Measurements from ENCODE around the gene RNF182.
"Not testable (repeated sequence)": the region's sequence is repeated elsewhere in the genome, so short reads cannot be mapped to it uniquely, and the experiment has no call there.

The RNF182 gene

GRCh38 chr6:13998356-13998755 lies 73.6 kb downstream of the RNF182 start:
- DNase-seq (ENCODE audit: low read depth in 4 of 4, low spot score in 1 of 4): no peak

DNA sequence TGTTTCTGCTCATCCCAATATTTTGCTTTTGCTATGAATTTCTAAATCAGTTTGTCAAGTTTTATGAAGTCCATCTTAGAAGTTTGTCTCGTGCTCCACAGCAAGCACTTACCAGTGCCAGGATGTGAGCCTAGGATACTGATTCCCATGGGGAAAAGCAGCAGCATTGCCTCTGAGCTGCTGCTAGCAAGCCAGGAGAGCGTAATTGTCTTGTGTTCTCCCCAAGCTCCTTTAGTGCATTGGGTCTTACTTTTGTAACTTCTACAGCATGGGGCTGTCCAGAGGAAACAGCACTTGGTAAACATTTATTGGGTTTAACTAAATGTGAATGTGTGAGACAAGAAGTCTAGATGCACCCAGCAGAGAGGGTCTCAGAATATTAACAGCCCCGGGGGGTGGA lies 76.1 kb downstream of the RNF182 start:
- no peak for DNase-seq (ENCODE audit: low read depth in 4 of 4, low spot score in 1 of 4)

DNA sequence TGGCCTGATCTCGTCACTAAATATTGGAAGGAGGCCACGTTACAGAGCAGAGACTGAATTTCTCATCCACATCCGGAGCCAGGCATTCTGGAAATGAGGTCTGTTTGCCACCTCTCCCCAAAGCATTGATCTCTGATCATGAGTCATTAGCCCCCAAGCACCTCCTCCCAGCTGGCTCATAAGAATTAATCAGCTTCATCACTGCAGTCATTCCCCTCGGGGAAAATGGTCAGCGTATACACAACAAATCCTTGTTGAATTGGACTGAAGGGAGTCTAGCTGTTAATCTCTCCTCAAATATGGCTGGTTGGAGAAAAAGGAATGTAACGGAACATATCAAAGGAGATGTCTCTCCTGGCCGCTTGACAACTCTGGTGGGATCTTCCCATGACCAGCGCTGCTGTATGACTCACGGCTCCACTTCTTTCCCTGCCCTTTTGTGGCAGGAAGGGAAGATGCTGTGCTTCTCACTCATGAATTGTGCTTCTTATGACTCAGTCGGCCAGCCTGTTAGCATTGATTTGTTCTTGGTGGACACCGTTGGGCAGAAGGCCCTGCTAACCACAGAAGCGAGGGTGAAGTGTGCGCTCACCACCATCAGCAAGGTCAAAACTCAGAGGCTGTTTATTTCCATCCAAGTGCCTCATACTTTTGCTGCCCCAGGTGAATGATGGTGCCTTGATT lies 76.7 kb downstream of the RNF182 start:
- no peak for DNase-seq (ENCODE audit: low read depth in 4 of 4, low spot score in 1 of 4)

- DNase-seq (ENCODE audit: low read depth in 4 of 4, low spot score in 1 of 4): no peak
These were observed 77.6 kb downstream of the RNF182 start for GRCh38 chr6:14002176-14002947.

- DNase-seq (ENCODE audit: low read depth in 4 of 4, low spot score in 1 of 4): no peak
These were observed 79.5 kb downstream of the RNF182 start for GRCh38 chr6:14004258-14004657.

GRCh38 chr6:14008809-14009208 lies 84.1 kb downstream of the RNF182 start:
- DNase-seq (ENCODE audit: low read depth in 4 of 4, low spot score in 1 of 4): no peak

DNA sequence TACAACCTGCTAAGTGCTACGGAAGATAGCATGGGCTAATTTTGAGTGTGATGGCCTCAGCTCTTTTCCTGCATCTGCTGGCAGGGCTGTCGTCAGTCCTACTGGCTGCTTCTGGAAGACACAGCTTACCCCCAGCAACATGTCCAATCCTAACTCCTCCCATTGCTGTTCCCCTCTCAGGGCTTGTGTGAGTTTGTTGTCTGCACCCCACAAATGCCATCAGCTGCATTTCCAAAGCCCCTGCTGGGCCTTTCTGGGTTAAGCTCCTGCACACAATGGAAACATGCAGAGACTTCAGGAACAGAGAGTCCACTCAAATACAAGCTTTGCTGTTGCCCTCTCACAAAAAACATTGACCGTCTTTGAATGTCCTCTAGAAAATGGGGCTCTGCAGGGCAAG lies 84.7 kb downstream of the RNF182 start:
- no peak for DNase-seq (ENCODE audit: low read depth in 4 of 4, low spot score in 1 of 4)

- DNase-seq (ENCODE audit: low read depth in 4 of 4, low spot score in 1 of 4): no peak
These were observed 85.5 kb downstream of the RNF182 start for GRCh38 chr6:14010275-14010674.

DNA sequence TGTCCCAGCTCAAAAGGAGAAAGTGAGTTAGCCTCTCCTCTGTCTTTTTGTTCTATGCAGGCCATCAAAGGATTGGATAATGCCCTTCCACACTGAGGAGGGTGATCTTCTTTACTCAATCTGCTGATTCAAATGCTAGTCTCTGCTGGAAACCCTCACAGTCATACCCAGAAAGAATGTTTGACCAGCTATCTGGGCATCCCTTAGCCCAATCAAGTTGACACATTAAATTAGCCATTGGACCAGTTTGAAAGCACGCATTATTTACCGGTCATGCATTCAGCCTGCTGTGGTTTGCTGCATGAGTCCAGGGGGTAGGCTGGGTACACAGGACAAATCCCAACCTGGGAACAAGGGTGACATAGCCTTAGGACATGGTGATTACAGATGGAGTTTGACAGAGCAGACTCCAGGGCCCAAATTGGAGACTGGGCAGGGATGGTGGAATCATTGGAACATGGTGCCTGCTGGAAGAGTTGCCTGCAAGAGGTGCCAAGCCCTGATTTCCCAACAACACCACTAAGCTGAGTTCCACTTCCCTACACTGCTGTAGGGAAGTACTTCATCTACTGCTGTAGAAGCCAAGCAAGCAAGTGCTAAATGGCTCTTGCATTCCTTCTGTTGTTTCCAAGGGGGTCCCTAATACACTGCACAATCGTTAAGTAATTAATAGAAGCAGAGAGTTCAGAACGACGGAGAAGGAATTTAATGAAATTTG lies 87.7 kb downstream of the RNF182 start:
- no peak for DNase-seq (ENCODE audit: low read depth in 4 of 4, low spot score in 1 of 4)

- DNase-seq (ENCODE audit: low read depth in 4 of 4, low spot score in 1 of 4): no peak
These were observed 91.2 kb downstream of the RNF182 start for GRCh38 chr6:14015964-14016363.

DNA sequence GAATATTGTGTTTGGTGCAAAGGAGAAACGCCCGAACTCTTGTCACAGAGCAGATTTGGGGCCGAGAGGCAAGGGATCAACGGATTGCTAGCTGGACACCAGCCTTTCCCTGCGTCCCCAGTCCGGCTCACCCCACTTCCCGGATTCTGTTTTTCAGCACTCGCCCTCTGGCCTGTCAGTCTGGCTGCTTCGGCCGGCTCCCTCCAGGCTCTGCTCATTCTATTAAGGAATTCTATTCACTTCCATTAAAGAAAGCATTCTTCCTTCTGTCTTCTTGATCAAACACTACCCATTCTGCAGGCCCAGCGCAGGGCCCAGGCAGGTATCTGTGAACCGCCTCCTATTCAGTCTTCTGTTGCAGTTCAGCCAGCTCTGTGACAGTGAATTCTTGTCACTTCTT lies 91.7 kb downstream of the RNF182 start:
- DNase-seq (ENCODE audit: low read depth in 4 of 4, low spot score in 1 of 4): no peak

GRCh38 chr6:14016935-14017625 lies 92.3 kb downstream of the RNF182 start:
- DNase-seq (ENCODE audit: low read depth in 4 of 4, low spot score in 1 of 4): no peak

DNA sequence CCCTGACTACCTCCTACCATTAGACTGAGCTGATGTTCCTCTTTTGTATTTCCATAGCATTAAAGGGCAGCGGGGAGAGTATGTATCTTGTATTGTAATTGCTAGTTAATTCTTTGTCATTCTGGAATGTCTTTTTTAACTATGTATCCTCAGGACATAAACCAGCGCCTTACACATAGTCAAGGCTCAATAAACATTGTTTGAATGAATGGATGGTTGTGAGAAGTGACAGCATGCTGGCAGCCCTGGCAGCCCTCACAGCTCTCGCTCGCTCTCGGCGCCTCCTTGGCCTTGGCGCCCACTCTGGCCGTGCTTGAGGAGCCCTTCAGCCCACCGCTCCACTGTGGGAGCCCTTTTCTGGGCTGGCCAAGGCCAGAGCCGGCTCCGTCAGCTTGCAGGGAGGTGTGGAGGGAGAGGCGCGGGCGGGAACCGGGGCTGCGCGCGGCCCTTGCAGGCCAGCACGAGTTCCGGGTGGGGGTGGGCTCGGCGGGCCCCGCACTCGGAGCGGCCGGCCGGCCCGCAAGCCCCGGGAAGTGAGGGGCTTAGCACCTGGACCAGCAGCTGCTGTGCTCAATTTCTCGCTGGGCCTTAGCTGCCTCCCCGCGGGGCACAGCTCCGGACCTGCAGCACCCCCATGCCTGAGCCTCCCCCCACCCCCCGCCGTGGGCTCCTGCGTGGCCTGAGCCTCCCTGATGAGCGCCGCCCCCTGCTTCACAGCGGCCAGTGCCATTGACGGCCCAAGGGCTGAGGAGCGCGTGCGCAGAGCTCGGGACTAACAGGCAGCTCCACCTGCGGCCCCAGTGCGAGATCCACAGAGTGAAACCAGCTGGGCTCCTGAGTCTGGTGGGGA lies 93.1 kb downstream of the RNF182 start:
- DNase-seq (ENCODE audit: low read depth in 4 of 4, low spot score in 1 of 4): no peak

DNA sequence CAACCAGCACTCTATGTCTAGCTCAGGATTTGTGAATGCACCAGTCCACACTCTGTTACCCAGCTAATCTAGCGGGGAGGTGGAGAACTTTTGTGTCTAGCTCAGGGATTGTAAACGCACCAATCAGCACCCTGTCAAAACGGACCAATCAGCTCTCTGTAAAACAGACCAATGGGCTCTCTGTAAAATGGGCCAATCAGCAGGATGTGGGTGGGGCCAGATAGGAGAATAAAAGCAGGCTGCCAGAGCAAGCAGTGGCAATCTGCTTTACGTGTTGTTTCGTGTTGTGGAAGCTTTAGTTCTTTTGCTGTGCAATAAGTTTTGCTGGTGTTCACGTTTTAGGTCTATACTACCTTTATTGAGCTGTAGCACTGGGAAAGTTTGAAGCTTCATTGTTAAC lies 93.8 kb downstream of the RNF182 start:
- DNase-seq (ENCODE audit: low read depth in 4 of 4, low spot score in 1 of 4): not testable (repeated sequence)

- DNase-seq (ENCODE audit: low read depth in 4 of 4, low spot score in 1 of 4): no peak
These were observed 95.8 kb downstream of the RNF182 start for GRCh38 chr6:14020551-14020950.

DNA sequence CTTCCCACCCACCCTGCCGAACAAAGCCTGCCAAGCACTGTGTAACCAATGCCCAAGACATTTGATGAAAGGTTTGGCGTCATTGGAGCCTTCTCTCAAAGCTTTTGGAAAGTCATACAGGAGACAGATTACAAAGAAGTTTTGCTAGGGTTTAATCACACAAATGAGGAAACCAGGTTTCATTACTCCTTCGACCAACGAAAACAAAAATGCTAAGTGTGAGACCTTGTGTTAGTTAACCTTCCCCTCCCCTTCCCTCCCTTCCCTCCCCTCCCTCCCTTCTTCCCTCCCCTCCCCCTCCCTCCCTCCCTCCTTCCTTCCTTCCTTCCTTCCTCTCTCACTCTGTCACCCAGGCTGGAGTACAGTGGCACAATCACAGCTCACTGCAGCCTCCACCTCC lies 96.7 kb downstream of the RNF182 start:
- DNase-seq (ENCODE audit: low read depth in 4 of 4, low spot score in 1 of 4): no peak

- no peak for DNase-seq (ENCODE audit: low read depth in 4 of 4, low spot score in 1 of 4)
These were observed 97.9 kb downstream of the RNF182 start for GRCh38 chr6:14022673-14023072.

GRCh38 chr6:14023855-14024254 lies 99.1 kb downstream of the RNF182 start:
- DNase-seq (ENCODE audit: low read depth in 4 of 4, low spot score in 1 of 4): no peak

DNA sequence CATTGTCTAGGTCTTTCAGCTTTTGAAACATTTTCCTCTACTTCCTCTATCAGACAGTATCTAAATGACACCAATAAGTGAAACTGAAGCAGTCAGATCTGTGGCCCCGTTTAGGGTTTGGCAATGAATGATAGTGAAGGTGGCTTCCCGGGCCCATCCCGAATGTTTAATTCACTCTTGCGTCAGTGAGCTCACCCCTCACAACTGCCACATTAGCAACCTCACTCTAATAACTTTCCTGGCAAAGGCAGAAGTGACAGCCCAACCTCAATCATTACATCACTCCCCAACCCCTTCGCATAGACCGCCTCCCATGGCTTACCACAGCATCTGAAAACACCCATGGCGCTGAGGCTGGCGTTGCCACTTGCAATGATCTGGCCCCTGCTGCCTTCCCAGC lies 100.4 kb downstream of the RNF182 start:
- DNase-seq (ENCODE audit: low read depth in 4 of 4, low spot score in 1 of 4): no peak

- no peak for DNase-seq (ENCODE audit: low read depth in 4 of 4, low spot score in 1 of 4)
These were observed 102.2 kb downstream of the RNF182 start for GRCh38 chr6:14026831-14027539.
